ENCODE data around the gene KIF1A.
"Not testable (repeated sequence)": the region's sequence is repeated elsewhere in the genome, so short reads cannot be mapped to it uniquely, and the experiment has no call there.

KIF1A gene

DNA sequence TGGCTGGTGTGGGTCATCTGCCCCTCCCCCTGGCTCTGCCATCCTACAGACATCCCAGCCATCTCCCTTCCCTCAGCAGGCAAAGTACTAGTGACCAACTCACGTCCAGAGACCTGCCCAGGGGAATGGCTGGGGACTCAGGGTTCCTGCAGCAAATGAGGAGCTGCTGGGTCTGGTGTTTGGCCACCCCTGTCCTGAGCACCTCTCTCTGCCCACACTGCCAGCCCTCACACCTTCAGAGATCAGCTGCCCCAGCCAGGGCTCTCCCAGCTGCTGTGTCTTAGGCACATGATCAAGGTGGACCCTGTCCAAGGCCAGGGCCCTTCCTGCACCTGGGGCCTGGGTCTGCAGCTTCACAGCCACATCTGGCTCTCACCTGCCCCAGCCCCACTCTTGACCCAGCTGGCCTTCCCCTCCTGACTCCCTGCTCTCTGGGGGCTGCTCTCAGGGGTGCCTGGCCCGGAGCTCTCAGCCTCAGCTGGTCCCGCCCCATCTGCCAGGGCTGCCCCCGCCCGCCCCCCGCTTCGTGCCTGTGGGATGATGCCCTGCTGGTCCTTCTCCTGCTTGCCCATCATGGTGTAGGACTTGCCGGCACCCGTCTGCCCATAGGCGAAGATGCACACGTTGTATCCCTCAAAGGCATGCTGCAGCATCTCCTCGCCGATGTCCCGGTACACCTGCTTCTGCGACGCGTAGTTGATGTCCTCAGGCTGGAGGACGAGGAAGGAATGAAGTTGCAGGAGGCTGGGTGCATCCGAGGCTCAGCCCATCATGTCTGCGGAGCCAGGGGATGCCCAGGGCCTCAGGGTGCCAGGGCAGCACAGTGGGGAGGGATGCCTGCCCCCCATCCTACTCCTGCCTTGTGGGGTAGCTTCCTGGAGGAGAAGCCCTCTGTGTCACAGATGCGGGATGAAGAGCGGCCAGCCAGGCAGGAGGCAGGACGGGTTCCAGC, 32.2 kb downstream of the KIF1A start:
- no peak for DNase-seq (ENCODE audit: low spot score)

DNA sequence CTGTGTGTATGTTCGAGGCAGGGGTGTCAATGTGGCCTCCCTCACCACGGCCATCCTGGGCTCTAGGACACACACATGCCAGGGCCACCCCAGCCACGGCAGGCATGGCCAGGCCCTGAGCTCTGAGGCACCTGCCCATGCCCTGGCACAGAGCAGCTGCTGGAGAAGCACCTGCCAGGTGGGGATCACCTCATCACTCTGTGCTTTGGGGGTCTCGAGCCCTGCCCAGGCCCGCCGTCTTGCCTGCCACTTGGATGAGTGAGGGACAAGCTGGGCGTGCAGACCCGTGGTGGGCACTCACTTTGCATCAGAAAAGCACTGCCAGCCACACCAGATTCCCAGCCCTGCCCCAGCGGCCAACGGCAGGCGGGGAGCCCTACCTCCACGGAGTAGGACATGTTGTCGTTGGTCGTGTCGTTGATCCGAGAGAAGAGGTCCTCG, 33.1 kb downstream of the KIF1A start:
- no peak for DNase-seq (ENCODE audit: low spot score)

DNA sequence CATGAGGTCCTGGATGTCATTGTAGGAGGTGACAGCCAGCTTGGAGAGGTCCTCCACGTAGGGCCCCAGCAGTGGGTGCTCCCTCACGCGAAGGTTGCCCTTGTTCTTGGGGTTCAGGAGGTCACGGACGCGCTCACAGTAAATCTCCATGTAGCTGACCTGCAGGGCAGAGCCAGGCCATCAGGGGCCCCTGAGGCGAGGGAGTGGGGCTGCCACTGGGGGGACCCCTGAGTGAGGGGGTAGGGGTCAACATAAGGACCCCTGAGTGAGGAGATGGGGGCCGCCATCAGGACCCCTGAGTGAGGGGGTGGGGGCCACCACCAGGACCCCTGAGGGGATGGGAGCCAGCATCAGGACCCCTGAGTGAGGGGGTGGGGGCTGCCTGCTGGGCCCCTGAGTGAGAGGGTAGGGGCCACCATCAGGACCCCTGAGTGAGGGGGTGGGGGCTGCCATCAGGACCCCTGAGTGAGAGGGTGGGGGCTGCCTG, 33.6 kb downstream of the KIF1A start:
- no peak for DNase-seq (ENCODE audit: low spot score)

DNA sequence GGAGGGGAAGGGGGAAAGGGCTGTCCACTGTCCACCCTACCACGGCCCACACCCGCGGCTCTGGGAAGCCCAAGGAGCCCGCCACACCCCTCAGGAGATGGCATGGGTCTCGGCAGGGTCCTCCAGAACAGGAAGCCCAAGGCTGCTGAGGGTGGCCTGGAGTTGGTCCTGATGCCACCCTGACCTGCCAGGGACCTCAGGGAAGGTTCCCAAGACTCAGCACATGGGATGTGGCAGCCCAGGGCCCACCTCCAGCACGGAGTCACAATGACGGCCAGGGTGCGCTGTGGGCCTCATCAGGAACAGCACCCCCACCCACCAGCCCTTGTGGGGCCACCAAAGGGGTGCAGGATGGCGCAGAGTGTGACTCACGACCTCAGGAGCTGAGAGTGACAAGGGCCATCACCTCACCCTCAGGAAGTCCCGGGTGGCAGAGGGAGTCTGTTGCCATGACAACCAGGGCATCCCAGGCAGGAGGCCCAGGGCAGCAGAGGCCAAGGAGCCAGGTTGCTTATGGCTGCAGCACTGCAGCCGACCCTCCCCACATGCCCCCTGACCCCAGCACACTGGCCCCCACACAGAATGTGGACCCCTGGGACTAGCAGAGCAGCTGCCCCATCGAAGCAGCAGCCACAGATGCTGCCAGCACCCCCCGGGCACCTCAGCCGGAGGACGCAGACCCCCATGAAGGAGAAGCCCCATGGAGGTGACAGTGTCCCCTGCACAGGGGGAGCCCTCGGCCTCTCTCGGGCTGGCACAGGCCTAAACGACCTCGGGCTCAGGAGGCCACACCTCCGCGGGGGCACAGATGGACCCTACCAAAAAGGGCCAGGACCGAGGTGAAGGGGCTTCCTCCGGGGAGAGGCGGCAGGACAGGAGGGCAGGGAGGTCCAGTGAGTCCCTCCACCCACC, 34.3 kb downstream of the KIF1A start:
- no peak for DNase-seq (ENCODE audit: low spot score)

DNA sequence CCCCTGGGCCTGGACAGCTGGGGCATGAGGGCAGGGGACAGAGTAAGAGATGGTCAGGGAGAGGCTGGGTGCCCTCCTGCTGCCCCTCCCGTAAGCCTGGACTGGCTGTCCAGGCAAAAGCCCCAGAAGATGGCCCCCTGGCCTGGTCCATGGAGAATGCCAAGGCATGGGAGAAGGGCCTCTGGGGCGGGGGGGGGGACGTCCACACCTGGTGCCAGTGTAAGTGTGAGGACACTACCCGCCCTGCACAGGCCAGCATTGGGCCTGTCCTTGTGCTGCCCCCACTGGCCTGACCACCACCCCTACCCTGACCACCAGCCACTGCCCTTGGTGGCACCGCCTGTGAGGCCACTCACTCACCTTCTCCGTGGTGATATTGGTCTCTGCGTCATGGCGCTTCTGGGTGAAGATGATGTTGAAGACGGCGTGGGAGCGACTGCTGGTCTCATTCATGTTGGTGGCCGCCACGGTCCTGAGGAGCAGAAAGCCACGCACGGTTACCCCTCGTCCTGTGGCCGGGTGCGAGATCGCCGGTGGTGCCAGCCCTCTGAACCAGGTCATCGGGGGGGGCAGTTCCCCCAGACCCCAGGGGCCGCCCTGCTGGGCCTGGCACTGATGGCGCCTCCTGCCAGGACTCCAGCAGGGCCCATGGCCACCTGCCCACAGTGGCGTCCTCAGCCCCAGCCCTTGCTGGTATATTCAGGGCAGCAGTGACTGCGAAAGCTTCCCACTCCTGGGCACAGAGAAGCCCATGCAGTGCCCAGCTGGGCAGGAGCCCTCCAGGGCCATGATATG, 35.2 kb downstream of the KIF1A start:
- no peak for DNase-seq (ENCODE audit: low spot score)

DNA sequence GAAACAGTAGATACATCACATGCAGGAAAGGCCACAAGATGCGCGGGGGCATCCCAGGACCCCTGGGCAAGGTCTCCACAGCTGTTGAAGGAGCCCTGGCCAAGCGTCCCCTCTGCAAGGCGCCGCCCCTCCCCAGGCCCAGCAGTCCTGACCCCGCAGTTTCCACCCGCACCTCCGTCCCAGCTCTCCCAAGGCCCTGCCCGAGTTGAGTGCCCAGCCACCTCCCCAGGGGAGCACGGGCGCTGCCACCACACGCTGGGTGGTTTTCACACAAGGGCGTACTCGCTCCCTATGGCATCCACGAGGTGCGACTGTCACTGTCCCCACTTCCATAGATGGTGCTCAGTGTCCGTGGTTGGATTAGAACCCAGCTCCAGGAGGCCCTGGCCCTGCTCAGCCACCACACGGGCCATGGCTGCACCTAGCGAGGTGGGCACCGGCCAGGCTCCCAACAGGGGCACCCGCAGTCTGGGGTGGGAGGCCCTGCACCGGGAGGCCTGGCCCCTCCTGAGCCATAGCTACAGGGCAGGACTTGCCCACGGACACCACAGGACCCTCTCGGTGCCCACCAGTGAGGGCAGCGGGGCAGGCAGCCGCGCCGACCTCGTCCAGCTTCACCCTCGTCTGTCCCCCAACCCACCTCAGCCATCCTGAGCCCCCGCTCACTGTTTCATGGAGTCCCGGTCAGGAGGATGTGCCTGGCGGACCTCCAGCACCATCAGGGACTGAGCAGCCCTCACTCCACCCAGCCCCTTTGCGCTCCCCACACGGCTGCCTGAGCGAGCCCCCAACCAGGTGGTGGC, 36.0 kb downstream of the KIF1A start:
- no peak for DNase-seq (ENCODE audit: low spot score)

DNA sequence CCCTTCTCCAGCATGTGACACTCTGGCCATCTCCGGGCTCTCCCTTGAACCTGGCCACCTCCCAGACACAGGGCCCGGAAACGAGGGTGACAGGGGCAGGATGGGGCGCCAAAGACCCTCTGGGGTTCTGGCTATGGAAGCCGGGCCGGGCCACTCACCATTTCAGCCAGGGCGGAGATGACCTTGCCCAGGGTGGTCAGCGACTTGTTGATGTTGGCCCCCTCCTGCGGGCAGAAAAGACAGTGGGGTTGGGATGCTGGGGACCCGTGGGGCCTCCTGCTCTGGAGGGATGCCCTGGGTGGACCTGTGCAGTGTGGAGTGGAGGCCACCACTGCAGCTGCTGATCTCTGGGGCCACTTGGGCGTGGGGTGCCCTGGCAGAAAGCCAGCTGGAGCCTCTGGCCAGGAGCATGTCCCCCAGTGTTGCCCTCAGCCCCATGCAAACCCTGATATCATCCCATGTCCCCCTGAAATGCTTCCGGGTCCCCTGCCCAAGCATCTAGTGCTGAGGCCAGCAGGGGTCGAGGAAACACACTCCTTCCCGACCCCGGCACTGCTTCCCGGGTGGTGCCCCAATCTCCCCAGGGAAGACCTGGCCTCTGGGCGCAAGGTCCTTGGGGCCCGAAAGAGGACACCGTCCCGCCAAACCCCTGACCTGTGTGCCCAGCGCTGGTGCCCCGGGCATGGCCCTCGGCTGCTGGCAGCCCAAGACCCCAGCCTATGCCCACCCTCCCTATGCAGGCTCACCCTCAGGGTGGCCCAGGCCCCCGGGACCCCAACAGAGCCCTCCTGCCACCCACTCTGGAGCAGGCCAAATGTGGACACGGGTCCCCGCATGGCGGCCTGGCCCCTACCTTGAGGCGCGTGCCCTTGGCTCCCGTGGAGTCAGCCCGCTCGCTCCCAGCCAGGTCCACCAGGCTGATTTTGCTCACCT, 36.9 kb downstream of the KIF1A start:
- DNase-seq (ENCODE audit: low spot score) = no peak

DNA sequence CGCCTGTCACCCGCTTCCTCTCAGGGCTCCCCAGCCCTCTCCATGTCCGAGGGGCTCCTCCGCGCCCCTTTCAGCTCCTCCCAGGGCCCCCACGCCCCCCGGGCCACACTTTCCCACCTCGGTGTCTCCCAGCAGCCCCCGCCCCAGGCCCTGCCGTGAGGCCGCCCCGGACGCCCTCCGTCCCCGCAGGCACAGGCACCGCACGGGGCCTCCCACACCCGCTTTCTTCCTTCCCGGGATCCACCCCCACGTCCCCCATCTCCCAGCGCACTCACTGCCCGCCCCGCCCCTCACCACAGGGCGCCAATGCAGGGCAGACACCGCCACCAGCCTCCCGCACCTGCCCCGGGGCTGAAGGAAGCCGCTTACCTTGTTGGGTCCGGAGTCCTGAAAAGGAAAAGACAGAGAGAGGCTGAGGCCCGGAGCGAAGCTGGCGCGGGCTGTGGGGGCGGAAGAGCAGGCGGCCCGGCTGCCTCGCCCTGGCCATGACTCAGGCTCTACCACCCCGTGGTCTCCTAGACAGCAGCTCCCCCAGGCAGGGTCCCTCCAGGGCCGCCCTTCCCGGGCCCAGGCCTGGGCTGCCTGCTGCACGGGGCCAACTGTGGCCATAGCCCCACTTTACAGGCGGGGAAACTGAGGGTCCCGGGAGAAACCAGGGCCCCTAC, 37.7 kb downstream of the KIF1A start:
- DNase-seq (ENCODE audit: low spot score) = no peak

DNA sequence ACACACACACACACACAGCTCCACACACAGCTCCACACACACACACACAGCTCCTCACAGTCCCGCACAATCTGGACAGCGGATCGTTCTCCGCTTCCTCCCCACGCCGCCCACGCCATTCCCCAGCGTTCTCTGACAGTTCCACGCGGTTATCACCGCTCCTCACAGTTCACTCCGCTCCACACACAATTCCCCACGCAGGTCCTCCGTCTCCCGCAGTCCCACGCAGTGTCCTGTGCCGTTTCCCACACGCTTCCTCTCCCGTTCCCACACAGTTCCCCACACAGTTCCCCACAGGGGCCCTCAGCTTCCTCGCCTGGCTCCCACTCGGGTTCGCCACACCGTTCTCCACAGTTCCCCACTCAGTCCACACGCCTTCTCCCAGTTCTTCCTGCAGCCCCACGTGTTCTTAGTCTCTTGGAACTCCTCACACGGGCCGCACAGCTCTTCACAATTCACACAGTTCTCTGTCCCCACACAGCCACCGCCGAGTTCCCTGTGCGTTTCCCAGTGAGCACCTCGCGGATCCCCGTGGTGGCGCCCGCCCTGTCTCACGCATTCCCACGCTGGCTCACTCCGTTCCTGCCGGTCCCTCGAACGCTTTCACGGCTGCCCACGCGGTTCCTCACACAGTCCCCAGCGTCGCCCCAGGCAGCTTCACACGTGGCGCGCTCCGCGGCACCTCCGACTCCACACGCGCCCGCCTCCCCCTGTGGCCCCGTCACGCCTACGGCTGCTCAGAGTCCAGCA, 38.4 kb downstream of the KIF1A start:
- DNase-seq (ENCODE audit: low spot score) = no peak

DNA sequence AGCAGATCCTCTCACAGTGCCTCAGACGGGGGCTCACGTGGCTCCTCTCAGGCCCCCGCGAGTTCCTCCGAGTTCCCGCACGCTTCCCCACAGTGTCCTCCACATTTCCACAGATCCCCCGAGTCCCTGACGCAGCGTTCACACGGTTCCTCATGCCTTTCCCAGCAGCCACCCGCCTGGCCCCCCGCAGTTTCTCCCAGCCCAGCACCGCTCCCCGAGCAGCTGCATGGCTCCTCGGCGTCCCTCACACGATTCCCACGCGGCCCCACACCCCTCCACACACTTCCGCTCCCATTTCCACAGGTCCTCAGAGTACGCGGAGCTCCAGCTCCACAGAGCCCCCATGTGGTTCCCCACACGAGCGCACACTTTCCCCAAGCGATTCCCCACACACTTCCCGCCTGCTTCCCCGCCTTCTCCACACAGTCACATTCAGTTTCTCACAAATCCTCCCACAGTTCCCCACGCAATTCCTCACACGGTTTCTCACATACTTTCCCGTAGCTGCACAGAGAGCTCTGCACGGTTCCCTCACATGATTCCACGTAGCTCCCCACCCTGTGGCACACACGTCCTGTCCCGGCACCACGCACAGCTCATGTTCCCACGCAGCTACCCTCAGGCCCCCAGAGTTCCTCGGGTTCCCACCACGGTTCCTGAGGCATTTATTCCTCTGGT, 39.9 kb downstream of the KIF1A start:
- no peak for DNase-seq (ENCODE audit: low spot score)

DNA sequence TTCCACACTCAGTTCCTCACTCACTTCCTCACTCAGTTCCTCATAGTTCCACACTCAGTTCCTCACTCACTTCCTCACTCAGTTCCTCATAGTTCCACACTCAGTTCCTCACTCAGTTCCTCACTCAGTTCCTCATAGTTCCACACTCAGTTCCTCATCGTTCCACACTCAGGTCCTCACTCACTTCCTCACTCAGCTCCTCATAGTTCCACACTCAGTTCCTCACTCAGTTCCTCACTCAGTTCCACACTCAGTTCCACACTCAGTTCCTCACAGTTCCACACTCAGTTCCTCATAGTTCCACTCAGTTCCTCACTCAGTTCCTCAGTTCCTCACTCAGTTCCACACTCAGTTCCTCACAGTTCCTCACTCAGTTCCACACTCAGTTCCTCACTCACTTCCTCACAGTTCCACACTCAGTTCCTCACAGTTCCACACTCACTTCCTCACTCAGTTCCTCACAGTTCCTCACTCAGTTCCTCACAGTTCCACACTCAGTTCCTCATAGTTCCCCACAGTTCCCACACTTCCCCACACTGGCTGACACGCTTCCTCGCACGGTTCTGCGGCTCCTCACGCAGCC, 40.7 kb downstream of the KIF1A start:
- not testable (repeated sequence) for DNase-seq (ENCODE audit: low spot score)

DNA sequence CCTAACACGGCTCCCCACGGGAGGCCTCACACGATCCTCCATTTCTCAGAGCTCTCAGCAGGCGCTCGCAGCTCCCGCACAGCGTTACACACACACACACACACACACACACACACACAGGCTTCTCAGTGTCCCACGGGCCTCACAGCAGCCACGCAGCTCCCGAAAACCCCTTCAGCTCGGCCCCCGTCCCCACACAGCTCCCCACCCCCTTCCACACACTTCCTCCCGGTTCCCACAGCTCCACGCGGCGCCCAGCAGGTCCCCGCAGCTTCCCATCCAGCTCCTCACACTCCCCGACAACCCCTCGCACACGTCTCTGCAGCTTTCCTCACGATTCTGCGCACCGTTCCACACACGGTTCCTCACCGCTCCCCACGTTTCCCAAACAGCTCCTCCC, 41.6 kb downstream of the KIF1A start:
- no peak for DNase-seq (ENCODE audit: low spot score)

DNA sequence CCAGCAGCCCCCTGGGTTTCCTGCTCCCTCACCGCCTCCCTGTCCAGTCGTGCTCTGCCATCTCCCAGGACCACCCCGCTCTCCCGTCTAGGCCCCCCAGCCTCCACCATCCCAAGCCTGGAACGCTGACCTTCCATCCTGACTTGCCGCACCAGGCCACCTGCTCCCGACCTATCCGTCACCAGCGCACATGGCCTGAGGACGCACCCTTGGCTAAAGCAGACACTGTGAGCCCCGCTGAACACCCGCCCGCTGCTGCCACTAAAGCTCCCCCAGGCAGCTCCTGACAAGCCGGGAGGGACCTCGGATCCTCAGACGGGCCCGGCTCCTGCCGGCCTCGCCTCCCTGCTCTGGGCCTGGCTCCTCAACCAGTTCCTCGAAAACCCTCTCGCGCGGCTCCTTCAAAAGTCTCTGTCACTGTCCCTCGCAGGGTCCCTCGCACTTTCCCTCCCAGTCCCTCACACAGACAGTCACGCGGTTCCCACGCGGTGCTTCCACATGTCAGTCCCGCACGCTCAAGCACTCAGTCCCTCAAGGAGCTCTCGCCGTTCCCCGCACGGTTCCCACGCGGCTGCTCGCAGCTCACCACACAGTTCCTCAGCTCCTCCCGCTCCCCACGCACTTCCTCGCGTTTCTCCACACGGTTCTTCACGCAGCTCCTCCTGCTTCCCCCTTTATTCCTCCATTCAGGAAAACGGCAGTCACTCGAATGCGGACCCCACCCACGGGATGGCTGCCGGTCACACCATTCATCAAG, 42.4 kb downstream of the KIF1A start:
- DNase-seq (ENCODE audit: low spot score) = no peak

DNA sequence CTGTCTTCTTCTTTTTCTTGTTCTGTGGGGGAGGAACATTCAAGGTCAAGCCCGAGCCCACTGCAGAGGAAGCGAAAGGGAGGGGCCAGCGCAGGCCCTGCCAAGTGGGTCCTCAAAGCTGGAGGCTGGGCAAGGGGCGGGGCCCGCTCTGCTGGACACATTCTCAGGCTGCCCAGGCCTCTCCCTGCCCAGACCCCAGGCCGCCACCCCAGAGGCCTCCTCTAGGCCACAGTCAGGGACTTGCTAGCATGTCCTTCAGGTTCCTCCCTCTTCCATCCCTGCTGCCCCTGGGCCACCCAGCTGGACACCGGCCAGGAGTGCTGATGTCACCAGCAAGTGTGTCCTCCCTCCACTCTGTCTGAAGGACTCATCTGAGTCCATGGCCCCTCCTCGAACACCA, 44.1 kb downstream of the KIF1A start:
- no peak for DNase-seq (ENCODE audit: low spot score)

DNA sequence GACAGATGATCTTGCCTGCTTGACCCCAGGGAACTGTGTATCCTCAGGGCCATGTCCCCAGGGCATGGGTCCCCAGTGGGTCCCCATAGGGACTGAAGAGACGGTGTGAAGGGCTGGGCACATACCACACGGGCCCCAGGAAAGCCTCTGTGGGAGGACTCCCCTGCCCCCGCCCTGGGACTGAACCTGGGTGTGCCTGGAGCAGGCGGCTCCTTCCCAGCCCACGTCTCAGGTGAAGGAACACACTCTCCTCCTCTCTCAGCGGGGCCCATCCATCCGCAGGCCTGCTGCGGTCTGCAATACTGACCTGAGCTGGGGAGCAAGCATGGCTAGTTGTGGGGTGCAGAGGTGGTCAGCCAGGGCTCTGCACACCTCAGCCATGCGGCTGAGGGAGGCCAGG, 45.2 kb downstream of the KIF1A start:
- no peak for DNase-seq (ENCODE audit: low spot score)

DNA sequence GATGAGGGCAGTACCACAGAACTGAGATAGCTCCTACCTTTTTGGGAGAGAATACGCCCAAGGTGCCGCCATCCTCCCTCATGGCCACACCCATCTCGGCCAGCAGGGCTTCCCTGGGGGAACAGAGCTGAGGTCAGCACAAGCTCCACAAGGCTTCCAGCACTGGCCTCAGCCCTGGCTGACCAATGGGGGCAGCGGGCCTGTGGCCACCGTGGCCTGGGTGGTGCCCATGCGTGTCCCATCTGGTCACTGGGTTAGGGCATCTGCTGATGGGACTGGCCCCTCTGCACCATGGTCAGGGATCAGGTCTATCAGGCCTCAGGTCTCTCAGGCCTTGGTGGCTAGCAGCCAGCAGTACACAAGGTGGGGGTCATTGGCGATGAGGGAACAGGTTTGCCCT, 50.9 kb downstream of the KIF1A start:
- no peak for DNase-seq (ENCODE audit: low spot score)

DNA sequence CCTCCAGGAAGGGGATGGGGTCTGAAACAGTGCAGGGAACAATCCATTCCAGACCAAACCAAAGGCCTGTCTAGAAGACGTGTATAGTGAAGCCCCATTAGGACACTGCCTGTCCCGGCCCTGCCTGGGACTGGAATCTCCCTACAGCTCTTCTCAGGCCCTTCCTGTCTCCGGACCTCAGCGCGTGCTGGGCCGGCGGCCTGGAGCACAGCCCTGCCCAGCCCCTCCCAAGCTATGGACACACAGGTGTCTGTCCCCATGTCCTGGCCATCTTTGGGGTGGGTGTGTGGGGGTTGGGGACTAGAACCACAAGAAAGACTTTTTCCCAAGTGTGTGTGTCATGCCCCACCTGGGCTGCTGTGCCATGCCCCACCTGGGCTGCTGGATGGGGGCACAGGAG, 51.8 kb downstream of the KIF1A start:
- no peak for DNase-seq (ENCODE audit: low spot score)

Data from pons (tissue), 1 donor.